DMS 273 treated with DMSO at 0.1 percent for 48 hours (cell line): ENCODE data around the gene TRPM2.

ENCODE experiments used
- DNase-seq: peaks from one replicate; lab custom pipeline; 2025; lab: John Stamatoyannopoulos, UW

The TRPM2 gene

GRCh38 chr21:44483288-44484237 lies 130.1 kb downstream of the TRPM2 start:
- no peak for DNase-seq

DNA sequence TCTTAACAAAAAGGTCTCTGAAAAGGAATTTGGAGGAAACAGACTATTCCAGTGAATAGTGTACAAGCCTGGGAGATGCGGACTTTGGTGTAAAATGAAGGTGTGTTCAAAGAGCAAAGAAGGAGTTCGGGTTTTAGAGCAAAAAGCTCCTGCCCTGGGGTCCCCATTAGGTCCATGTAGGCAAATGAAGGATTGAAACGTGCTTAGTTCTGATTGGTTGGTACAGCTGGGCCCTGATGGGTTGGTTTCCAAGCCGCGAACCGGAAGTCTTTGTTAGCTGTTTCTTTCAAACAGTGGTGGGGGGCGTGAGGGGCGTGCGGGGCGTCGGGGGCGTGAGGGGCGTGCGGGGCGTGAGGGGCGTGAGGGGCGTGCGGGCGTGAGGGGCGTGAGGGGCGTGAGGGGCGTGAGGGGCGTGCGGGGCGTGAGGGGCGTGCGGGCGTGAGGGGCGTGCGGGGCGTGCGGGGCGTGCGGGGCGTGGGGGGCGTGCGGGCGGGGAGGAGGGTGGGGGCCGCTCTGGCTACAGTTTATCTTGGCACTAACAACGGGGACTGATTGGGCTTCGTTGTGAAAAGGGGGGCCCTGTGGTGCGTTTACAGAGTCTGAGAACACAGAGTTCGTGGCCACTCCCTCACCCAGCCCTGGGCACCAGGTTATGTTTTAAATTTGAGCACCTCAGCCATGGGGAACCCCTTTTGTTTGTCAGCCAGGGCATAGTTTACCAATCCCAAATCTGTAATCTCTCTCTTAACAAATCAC lies 131.3 kb downstream of the TRPM2 start:
- no peak for DNase-seq

DNA sequence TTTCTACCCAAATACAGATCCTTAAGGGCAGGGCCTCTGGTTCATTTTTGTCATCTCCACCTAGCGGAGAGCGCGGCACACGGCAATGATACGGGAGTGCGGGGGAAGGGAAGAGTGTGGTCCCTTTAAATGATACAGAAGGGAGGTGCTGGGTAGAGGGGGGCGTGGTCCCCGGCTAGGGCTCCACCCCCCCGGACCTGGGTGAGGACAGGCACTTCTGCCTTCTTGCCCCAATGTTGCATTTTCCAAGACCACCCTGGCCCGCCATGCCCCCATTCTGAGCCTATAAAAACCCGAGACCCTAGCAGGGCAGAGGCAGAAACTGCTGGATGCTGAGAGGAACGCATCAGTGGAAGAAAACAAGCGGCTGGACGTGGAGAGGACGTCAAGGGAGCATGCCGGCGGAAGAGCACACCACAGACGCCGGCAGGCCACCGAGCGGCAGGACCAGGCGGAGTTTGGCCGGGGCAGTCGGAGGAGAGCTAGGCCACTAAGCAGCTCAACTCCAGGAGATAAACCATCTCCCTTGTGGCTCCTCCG lies 131.9 kb downstream of the TRPM2 start:
- no peak for DNase-seq

DNA sequence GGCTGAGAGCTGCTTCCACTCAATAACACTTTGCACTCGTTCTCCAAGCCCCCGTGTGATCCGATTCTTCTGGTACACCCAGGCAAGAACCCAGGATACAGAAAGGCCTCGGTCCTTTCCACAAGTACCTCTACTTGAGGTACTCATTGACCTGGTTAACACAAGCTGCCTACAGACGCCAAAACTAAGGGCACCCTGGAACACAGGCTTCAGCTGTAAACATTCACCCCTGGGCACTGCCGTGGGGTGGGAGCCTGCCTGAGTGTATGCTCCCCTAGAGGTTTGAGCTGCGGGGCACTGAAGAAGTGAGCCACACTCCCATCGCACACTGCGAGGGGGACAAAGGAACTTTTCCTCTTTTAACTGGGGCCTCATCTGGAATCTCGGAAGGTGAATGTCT lies 132.4 kb downstream of the TRPM2 start:
- DNase-seq, result no peak

- no peak for DNase-seq
Measured at GRCh38 chr21:44486302-44486701, 132.9 kb downstream of the TRPM2 start.

- no peak for DNase-seq
Measured at GRCh38 chr21:44487831-44488230, 134.4 kb downstream of the TRPM2 start.

DNA sequence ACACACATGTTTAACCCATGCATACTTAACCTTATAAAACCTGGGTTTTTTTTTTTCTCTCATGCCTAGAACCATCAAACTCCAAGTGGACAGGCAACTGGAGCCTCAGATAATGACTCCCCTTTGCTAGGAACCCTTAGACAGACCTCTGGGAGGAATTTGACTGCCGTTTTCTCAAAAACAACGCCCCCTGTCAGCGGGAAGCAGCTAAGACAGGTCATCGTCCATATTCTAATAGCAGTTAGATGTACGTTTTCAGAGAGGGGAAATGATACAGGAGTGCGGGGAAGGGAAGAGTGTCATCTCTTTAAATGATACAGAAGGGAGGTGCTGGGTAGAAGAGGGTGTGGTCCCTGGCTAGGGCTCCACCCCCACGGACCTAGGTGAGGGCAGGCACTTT lies 136.5 kb downstream of the TRPM2 start:
- DNase-seq, result no peak

DNA sequence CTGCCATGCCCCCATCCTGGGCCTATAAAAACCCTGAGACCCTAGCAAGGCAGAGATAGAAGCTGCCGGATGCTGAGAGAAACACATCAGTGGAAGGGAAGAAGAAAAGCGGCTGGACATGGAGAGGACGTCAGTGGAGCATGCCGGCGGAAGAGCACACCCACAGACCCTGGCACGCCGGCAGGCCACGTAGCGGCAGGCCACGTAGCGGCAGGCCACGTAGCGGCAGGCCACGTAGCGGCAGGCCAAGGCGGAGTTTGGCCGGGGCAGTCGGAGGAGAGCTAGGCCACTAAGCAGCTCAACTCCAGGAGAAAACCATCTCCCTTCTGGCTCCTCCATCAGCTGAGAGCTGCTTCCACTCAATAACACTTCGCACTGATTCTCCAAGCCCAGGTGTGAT lies 137.0 kb downstream of the TRPM2 start:
- DNase-seq, result no peak

- no peak for DNase-seq
Measured at GRCh38 chr21:44490816-44491215, 137.4 kb downstream of the TRPM2 start.
